ENCODE measurements around the gene FHIP2A.
A peak's percentile ranks its signal among the peaks of the same experiment; 100 is the strongest.
"Not testable (repeated sequence)": the region's sequence is repeated elsewhere in the genome, so short reads cannot be mapped to it uniquely, and the experiment has no call there.

Gene FHIP2A

GRCh38 chr10:114819322-114819721 lies 2.3 kb upstream of the FHIP2A start:
- no peak for DNase-seq (ENCODE audit: low spot score)

GRCh38 chr10:114821915-114822443 lies 399 bp downstream of the FHIP2A start:
- peak; percentile 40 for DNase-seq (ENCODE audit: low spot score)

- DNase-seq (ENCODE audit: low spot score) = peak; percentile 38
Measured at GRCh38 chr10:114822444-114823076, 980 bp downstream of the FHIP2A start.

DNA sequence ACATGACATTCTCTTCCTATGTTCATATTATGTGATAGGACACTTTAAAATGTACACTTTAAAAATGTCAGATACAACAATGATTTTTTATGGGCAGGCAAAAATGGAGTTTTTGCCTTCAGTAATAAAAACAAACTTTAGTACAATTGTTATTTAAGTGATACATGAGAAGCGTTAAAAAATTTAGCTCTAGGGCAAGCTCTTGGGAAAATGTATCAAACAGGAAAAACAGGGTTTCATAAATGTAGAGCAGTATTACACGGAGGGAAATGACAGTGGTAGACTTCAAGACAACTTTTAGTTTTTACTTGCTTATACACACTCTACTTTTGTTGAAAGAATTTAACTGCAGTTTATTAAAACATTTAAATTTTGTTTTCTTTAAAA lies 1.5 kb downstream of the FHIP2A start:
- peak; percentile 8 for DNase-seq (ENCODE audit: low spot score)

DNA sequence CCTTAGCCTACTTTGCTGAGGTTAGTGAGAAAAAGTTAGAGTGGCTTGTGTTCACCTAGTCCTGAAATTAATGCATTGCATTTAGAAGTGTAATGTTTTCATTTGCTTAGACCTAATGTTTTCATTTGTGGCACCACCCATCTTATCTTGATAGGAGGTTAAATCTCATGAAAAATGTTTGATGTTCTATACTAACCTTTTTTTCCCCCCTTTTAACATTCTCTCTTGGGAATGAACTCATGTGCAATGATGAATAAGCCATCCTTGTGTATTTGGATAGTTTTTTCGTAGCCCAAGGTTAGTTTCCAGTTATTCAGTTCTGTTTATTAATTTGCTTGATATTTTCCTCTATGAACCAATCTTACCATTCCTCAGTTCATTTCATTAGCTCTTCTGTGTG lies 2.8 kb downstream of the FHIP2A start:
- no peak for DNase-seq (ENCODE audit: low spot score)

GRCh38 chr10:114825513-114826253 lies 4.1 kb downstream of the FHIP2A start:
- no peak for DNase-seq (ENCODE audit: low spot score)

DNA sequence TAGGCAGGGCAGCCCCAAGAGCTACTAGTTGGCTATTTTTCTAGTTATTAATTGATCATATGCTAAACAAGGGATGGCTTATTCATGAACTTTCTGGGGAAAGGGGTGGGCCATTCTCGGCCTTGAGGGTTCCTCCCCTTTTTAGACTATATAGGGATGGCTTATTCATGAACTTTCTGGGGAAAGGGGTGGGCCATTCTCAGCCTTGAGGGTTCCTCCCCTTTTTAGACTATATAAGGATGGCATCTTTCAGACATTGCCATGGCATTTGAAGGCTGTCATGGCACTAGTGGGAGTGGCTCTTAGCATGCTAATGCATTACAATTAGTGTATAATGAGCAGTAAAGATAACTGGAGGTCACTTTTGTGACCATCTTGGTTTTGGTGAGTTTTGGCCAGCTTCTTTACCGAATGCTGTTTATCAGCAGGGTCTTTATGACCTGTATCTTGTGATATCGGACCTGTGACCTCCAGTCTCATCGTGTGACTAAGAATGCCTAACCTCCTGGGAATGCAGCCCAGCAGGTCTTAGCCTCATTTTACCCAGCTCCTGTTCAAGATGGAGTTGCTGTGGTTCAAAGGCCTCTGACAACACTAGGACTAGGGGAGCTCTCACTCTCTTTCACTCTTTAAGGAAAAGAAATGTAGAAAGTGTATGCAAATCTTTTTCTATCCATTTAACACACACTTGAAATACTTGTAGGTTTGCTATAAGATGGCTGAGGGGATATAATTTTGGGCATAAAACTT lies 7.8 kb downstream of the FHIP2A start:
- no peak for DNase-seq (ENCODE audit: low spot score)

DNA sequence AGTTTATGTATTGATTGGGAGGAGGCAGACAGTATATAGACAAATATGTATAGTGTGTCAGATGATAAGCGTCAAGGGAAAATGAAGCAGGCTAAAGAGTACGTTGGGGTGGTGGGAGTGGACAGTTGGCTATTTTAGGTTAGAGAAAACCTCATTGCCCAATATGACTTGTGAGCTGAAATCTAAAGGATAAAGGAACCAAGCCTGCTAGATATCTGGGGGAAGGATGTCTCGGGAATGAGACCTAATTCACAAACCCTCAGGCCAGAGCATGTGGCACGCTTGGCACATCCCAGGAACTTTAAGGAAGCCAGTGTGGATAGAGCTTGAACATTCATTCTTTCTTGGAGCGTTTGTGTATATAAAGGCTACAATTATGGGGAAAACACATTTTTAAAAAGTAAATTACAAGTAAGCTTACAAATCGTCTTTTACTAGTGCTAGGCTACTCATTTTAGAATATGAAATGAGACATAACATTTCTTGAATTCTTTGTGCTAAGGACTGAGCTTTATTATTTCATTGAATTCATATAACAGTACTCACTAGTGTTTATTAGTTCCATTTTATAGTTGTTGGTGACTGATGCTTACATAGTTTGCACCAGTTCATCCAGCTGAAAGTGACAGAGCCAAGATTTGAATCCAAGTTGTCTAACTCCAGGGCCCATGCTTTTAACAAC lies 9.7 kb downstream of the FHIP2A start:
- DNase-seq (ENCODE audit: low spot score) = no peak

GRCh38 chr10:114837690-114838089 lies 16.1 kb downstream of the FHIP2A start:
- no peak for DNase-seq (ENCODE audit: low spot score)

GRCh38 chr10:114839901-114840300 lies 18.3 kb downstream of the FHIP2A start:
- no peak for DNase-seq (ENCODE audit: low spot score)

DNA sequence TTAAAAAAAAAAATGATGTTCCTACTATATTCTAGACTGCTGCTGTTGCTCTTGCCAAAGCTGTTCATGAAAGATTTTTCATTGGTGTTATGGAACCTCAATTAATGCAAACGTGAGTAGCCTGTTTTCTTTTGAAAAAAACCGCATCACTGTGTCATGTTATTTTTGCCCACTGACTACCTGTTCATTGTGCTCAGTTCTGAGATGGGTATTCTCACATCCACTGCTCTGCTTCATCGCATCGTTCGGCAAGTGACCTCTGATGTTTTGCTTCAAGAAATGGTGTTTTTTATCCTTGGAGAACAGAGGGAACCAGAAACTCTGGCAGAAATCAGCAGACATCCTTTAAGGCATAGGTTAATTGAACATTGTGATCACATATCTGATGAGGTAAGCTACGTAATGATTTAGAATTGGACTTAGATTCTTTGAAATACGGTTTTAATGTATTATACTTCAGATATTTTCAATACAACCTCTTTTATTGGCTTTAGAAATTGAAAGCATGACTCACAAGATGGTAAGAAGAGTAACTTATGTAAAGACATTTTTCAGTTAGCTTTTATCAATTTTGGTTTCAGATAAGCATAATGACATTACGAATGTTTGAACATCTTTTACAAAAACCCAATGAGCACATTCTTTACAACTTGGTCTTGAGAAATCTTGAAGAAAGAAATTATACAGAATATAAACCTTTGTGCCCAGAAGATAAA lies 24.6 kb downstream of the FHIP2A start:
- no peak for DNase-seq (ENCODE audit: low spot score)

DNA sequence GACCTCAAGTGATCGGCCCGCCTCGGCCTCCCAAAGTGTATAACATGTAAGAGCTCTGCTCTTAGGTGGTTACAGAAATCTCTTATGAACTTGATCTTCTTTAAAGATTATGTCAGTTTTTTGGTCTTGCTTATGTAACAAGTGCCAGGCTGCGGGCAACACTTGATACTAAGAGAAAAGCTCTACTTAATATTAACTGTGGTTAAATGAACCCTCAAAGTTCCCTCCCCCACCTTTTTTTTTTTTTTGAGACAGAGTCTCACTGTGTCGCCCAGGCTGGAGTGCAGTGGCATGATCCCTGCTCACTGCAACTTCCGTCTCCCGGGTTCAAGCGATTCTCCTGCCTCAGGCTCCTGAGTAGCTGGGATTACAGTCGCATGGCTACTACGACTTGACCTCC lies 25.9 kb downstream of the FHIP2A start:
- not testable (repeated sequence) for DNase-seq (ENCODE audit: low spot score)

GRCh38 chr10:114849674-114850073 lies 28.1 kb downstream of the FHIP2A start:
- no peak for DNase-seq (ENCODE audit: low spot score)

DNA sequence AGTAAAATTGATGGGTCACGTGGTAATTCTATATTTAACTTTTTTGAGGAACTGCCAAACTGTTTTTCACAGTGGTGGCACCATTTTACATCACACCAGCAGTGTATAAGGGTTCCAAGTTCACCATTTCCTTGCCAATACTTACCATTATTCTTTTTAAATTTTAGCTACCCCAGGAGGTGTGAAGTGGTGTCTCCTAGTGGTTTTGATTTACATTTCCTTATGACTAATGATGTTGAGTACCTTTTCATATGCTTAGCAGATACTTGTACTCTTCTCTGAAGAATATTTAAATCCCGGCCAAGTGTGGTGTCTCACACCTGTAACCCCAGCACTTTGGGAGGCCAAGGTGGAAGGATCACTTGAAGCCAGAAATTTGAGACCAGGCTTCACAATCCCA lies 28.5 kb downstream of the FHIP2A start:
- no peak for DNase-seq (ENCODE audit: low spot score)

GRCh38 chr10:114851336-114851735 lies 29.8 kb downstream of the FHIP2A start:
- no peak for DNase-seq (ENCODE audit: low spot score)

DNA sequence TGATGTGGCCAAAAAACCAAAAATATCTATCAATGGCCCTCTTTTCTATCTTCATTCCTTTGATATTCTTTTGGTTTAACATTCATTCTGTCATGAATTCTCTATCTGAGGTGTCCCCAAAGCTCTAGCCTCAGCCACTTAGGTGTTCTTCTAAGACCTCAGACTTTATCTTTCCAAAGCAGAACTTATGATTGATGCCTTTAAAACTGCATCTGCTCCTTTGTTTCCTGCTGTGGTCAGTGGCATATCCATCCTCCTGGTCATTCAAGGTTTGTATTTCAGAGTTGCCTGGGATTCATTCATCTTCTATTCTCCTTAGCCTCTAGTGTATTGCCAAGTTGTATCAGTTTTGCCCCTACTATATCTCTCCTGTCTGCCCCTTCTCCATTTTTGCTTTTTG lies 30.6 kb downstream of the FHIP2A start:
- DNase-seq (ENCODE audit: low spot score) = no peak

- DNase-seq (ENCODE audit: low spot score) = no peak
Measured at GRCh38 chr10:114854906-114855305, 33.3 kb downstream of the FHIP2A start.

DNA sequence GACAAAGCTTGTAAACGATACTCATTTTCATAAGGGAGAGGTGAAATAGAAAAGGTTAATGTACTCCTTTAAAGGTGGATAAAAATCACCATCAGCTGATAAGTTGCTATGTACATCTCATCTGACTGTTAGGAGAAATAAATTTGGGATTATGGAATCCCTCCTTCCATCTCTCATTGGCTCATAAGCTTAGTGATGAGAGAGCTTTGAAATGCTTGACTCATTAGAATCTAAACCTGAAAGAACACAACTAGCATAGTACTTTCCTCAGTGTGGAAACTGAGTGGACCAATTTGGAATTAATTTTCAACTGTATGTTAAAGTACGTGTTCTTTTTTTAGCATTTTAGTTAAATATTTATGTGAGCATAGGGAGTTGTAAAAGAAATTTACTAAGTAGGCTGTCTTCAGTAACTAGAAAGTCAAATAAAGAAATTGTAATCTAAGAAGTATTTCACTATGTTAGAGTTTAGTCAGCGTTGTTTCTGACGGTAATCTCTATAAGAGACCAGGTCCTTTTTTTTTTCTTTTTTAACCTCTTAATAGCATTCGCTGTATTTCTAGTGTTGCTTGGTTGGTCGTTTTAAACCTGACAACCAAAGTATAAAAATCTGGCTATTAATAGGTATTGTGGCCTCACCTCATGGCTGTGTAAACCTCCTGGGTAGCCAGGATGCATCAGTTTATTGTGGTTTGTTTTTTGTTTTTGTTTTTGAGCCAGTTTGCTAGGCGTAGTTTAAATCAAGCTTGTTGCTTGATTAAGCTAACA lies 34.4 kb downstream of the FHIP2A start:
- DNase-seq (ENCODE audit: low spot score) = no peak

DNA sequence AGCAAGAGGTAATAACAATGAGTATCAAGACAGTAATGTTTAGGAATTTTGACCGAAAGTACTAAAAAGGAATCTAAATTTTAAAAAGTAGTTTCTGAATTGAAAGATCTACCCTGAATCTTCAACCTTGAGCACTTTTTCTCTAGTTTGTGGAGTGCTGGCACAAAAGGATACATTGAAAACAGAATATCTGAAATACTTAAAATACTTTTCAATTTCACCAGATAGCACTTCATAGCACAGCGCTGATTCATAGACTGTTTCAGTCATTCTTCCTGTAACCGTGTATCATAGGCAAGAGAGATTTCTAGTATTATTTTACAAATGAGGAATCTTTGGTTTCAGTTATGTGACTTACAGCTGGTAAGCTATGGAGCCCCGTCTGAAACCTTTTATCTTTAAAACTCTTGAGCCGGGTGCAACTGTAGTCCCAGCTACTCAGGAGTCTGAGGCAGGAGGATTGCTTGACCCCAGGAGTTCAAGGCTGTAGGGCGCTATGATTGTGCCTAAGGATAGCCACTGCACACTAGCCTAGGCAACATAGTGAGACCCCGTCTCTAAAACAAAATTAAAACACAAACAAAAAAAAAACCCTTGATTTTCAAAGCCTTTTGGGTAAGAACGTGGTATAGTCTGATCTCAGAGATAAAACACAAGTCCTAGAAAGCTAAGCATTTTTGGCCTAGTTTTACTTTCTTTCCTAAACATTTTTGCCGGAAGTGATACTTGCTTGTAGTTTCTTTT lies 35.1 kb downstream of the FHIP2A start:
- no peak for DNase-seq (ENCODE audit: low spot score)

DNA sequence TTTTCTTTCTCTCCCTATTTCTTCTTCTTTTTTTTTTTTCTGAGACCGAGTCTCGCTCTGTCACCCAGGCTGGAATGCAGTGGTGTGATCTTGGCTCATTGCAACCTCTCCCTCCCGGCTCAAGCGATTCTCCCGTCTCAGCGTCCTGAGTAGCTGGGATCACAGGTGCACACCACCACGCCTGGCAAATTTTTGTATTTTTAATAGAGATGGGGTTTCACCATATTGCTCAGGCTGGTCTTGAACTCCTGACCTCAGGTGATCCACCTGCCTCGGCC lies 35.6 kb downstream of the FHIP2A start:
- DNase-seq (ENCODE audit: low spot score) = not testable (repeated sequence)

All from globus pallidus (tissue), 1 donor.